GM21515 (cell line): Measurements from ENCODE around the gene UBE2F.

ENCODE experiments used
- ATAC-seq: cut with Tn5 transposase; IDR thresholded peaks from one replicate; pipeline ENCODE4 v1.9.1; 2021; ENCODE audit not compliant: unreplicated experiment

Gene UBE2F

GRCh38 chr2:237966565-237967462 lies at the start of gene UBE2F:
UBE2F (plus strand) TSS chr2:237967014; CDS start chr2:237973108, 6,094 bp downstream.
- peak; percentile 95 for ATAC-seq

GRCh38 chr2:237917696-237918374 lies 49.0 kb upstream of the UBE2F start:
- no peak for ATAC-seq

- ATAC-seq = no peak
Measured at GRCh38 chr2:237919593-237919992, 47.2 kb upstream of the UBE2F start.

- ATAC-seq = no peak
Measured at GRCh38 chr2:237920673-237921072, 46.1 kb upstream of the UBE2F start.

- no peak for ATAC-seq
Measured at GRCh38 chr2:237921967-237922492, 44.8 kb upstream of the UBE2F start.

- ATAC-seq = no peak
Measured at GRCh38 chr2:237922641-237923361, 44.0 kb upstream of the UBE2F start.

GRCh38 chr2:237923481-237924163 lies 43.2 kb upstream of the UBE2F start:
- peak; percentile 88 for ATAC-seq

GRCh38 chr2:237924164-237924534 lies 42.7 kb upstream of the UBE2F start:
- ATAC-seq = no peak

GRCh38 chr2:237927135-237927534 lies 39.7 kb upstream of the UBE2F start:
- ATAC-seq = no peak

GRCh38 chr2:237927986-237928385 lies 38.8 kb upstream of the UBE2F start:
- ATAC-seq = no peak

- ATAC-seq = no peak
Measured at GRCh38 chr2:237929979-237930378, 36.8 kb upstream of the UBE2F start.

- no peak for ATAC-seq
Measured at GRCh38 chr2:237931205-237931721, 35.6 kb upstream of the UBE2F start.

- no peak for ATAC-seq
Measured at GRCh38 chr2:237932731-237933131, 34.1 kb upstream of the UBE2F start.

GRCh38 chr2:237934186-237934585 lies 32.6 kb upstream of the UBE2F start:
- no peak for ATAC-seq

- ATAC-seq = no peak
Measured at GRCh38 chr2:237935740-237936452, 30.9 kb upstream of the UBE2F start.

- ATAC-seq = no peak
Measured at GRCh38 chr2:237939251-237939650, 27.6 kb upstream of the UBE2F start.

GRCh38 chr2:237940828-237941227 lies 26.0 kb upstream of the UBE2F start:
- no peak for ATAC-seq

- ATAC-seq = no peak
Measured at GRCh38 chr2:237941239-237941638, 25.6 kb upstream of the UBE2F start.

- no peak for ATAC-seq
Measured at GRCh38 chr2:237942513-237942899, 24.3 kb upstream of the UBE2F start.
